Immature natural killer cell (primary cell): ENCODE data around the gene CDT1. TPM values are rescaled to one million over a fixed set of nuclear protein-coding genes. Genes with fewer than 3 reads are reported as not detected.

Experiments
- DNase-seq, 3 donors: peaks; one replicate each; pipeline ENCODE4 v3.0.0; 2022; ENCODE audit warnings: mixed read lengths in 1 of 3
- H3K27ac Mint-ChIP-seq, 6 donors: one replicate each; pipeline ENCODE4 v1.8.0; 2020; ENCODE audit warnings: mixed read lengths in 6 of 6, mild to moderate bottlenecking in 5 of 6, inconsistent platforms in 4 of 6, moderate library complexity in 3 of 6
- H3K27me3 Mint-ChIP-seq, 3 donors: one replicate each; pipeline ENCODE4 v1.8.0; 2020 to 2021; ENCODE audit warnings: low read depth in 3 of 3, mild to moderate bottlenecking in 3 of 3, mixed read lengths in 3 of 3, moderate library complexity in 3 of 3, inconsistent platforms in 1 of 3
- H3K36me3 Mint-ChIP-seq, 3 donors: one replicate each; pipeline ENCODE4 v1.8.0; 2020; ENCODE audit warnings: mixed read lengths in 3 of 3, inconsistent platforms in 2 of 3, mild to moderate bottlenecking in 2 of 3
- H3K4me1 Mint-ChIP-seq, 2 donors: one replicate each; pipeline ENCODE4 v1.8.0; 2020; ENCODE audit warnings: inconsistent platforms in 2 of 2, mild to moderate bottlenecking in 2 of 2, mixed read lengths in 2 of 2, moderate library complexity in 1 of 2
- H3K4me3 Mint-ChIP-seq, 5 donors: one replicate each; pipeline ENCODE4 v1.8.0; 2020; ENCODE audit warnings: mild to moderate bottlenecking in 5 of 5, mixed read lengths in 5 of 5, inconsistent platforms in 3 of 5, moderate library complexity in 3 of 5
- H3K9me3 Mint-ChIP-seq, 6 donors: one replicate each; pipeline ENCODE4 v1.8.0; 2020; ENCODE audit warnings: mild to moderate bottlenecking in 6 of 6, mixed read lengths in 6 of 6, inconsistent platforms in 4 of 6, moderate library complexity in 3 of 6
- polyA plus RNA-seq, 3 donors: library from polyadenylated mRNA; unstranded; fragments of 300-500 nt; fragmentation: Illumina TruSeq; gene quantifications; one replicate each; pipeline ENCODE4 v1.2.3, GENCODE V29; 2021

The CDT1 gene
- polyA plus RNA-seq = 1 to 10 TPM in 2 of 3 donors, not detected in 1; 1.3 to 3.1 TPM

GRCh38 chr16:88803264-88803987 lies at the start of gene CDT1:
TSS of gene CDT1 (plus strand) at chr16:88803789. CDS start at chr16:88803832, 43 bp downstream.
- DNase-seq = peak; percentile 83 to 88 (median 86)
- H3K27ac Mint-ChIP-seq = peak within 1 kb of the TSS; percentile 39 to 88 (median 80)
- peaks cover 0 to 13% of the 10 kb centered on the region in 2 donors for H3K4me1 Mint-ChIP-seq
- H3K4me3 Mint-ChIP-seq = peak within 1 kb of the TSS; percentile 85 to 87 (median 85)
- H3K9me3 Mint-ChIP-seq = no peaks in the 10 kb centered on the region
- no peaks in the 10 kb centered on the region for H3K36me3 Mint-ChIP-seq
- H3K27me3 Mint-ChIP-seq = peaks cover 7 to 14% (median 9%) of the 10 kb centered on the region in 3 donors

DNA sequence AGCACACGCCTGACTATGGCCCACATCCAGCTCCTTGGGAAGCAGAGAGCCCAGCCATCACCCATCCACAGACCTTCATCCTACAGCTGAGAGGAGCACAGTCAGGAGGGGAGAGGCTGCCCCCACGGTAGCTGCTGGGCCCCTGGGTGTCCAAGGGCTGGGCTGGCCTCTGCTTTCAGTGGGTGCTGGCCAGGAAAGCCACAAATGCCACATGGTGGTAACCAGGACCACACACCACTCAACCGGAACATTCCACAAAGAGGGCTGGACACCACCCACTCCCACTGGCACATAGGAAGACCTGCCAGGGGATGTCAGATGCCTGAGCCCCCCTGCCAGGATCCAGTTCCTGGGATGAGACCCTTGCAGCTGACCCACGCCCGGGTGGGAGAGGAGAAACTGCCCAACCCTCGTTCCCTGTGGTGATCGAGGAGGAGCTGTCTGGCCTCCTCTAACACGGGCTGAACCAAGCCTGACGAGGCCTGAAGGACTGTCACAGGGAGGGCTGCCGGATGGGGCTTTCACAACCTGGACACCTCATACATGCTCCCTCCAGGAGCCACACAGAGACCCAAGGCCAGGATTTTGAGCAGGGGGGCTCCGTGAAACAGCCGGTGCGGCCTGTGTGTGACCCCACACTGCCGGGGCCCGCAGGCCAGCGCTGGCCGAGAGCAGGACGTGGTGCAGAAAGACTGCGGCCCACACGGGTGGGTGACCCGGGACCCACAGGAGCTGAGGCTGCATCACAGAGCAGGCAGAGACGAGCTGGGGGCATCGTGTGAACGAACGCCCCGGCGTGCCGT lies 49.3 kb upstream of the CDT1 start:
- DNase-seq = no peak
- peaks cover 16 to 22% of the 10 kb centered on the region in 2 donors for H3K4me1 Mint-ChIP-seq
- peaks cover 0 to 5% (median 3%) of the 10 kb centered on the region in 3 donors for H3K36me3 Mint-ChIP-seq
- no peak overlapping the region for H3K27ac Mint-ChIP-seq
- no peaks in the 10 kb centered on the region for H3K9me3 Mint-ChIP-seq
- H3K4me3 Mint-ChIP-seq = no peak overlapping the region
- H3K27me3 Mint-ChIP-seq = peaks cover 0 to 4% (median 2%) of the 10 kb centered on the region in 3 donors

GRCh38 chr16:88754912-88755744 lies 48.5 kb upstream of the CDT1 start:
- H3K9me3 Mint-ChIP-seq = no peaks in the 10 kb centered on the region
- peaks cover 0 to 4% (median 2%) of the 10 kb centered on the region in 3 donors for H3K27me3 Mint-ChIP-seq
- H3K4me3 Mint-ChIP-seq = no peak overlapping the region
- H3K4me1 Mint-ChIP-seq = peaks cover 16 to 22% of the 10 kb centered on the region in 2 donors
- DNase-seq = no peak
- H3K27ac Mint-ChIP-seq = no peak overlapping the region
- peaks cover 0 to 5% (median 3%) of the 10 kb centered on the region in 3 donors for H3K36me3 Mint-ChIP-seq

GRCh38 chr16:88755745-88756443 lies 47.7 kb upstream of the CDT1 start:
- Mint-ChIP-seq H3K9me3 (no peaks in the 10 kb centered on the region), H3K27me3 (peaks cover 0 to 4% (median 2%) of the 10 kb centered on the region in 3 donors), H3K27ac (no peak overlapping the region), H3K36me3 (peaks cover 0 to 5% (median 3%) of the 10 kb centered on the region in 3 donors), H3K4me3 (no peak overlapping the region), H3K4me1 (peaks cover 16 to 22% of the 10 kb centered on the region in 2 donors)
- no peak for DNase-seq

- DNase-seq = no peak
- no peaks in the 10 kb centered on the region for H3K9me3 Mint-ChIP-seq
- peaks cover 0 to 4% (median 2%) of the 10 kb centered on the region in 3 donors for H3K27me3 Mint-ChIP-seq
- H3K27ac Mint-ChIP-seq = peak overlapping the region in 3 of 6 donors; percentile 20 to 66 (median 35)
- peaks cover 19 to 25% of the 10 kb centered on the region in 2 donors for H3K4me1 Mint-ChIP-seq
- peaks cover 0 to 5% (median 3%) of the 10 kb centered on the region in 3 donors for H3K36me3 Mint-ChIP-seq
- no peak overlapping the region for H3K4me3 Mint-ChIP-seq
These were observed 45.2 kb upstream of the CDT1 start for GRCh38 chr16:88758227-88758943.

DNA sequence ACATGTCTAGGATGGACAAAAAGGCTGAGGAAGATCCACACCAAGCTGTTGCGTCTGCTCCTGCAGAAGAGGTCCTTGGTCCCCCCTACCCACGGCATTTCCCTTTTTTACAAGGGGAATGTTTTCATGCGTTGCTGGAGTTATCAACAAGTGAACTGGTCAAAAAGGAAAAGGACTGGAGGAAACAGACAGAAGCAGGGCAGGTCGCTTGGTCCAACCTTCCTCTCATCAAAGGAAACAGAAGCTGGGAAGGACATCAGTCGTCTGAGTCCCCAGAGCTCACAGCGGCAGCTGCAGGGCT lies 44.7 kb upstream of the CDT1 start:
- Mint-ChIP-seq H3K9me3 (no peaks in the 10 kb centered on the region), H3K36me3 (peaks cover 0 to 5% (median 3%) of the 10 kb centered on the region in 3 donors), H3K27ac (peak overlapping the region in 2 of 6 donors; percentile 20 to 35), H3K27me3 (peaks cover 0 to 2% (median 0%) of the 10 kb centered on the region in 3 donors), H3K4me1 (peaks cover 16 to 24% of the 10 kb centered on the region in 2 donors), H3K4me3 (no peak overlapping the region)
- DNase-seq = no peak

GRCh38 chr16:88759245-88759975 lies 44.2 kb upstream of the CDT1 start:
- DNase-seq = no peak
- H3K4me3 Mint-ChIP-seq = no peak overlapping the region
- H3K27me3 Mint-ChIP-seq = peaks cover 0 to 4% (median 0%) of the 10 kb centered on the region in 3 donors
- H3K9me3 Mint-ChIP-seq = no peaks in the 10 kb centered on the region
- no peak overlapping the region for H3K27ac Mint-ChIP-seq
- peaks cover 0 to 5% (median 3%) of the 10 kb centered on the region in 3 donors for H3K36me3 Mint-ChIP-seq
- peaks cover 16 to 24% of the 10 kb centered on the region in 2 donors for H3K4me1 Mint-ChIP-seq

- peaks cover 16 to 25% of the 10 kb centered on the region in 2 donors for H3K4me1 Mint-ChIP-seq
- peaks cover 0 to 5% (median 3%) of the 10 kb centered on the region in 3 donors for H3K36me3 Mint-ChIP-seq
- no peak for DNase-seq
- H3K4me3 Mint-ChIP-seq = no peak overlapping the region
- no peaks in the 10 kb centered on the region for H3K9me3 Mint-ChIP-seq
- H3K27me3 Mint-ChIP-seq = peaks cover 0 to 4% (median 0%) of the 10 kb centered on the region in 3 donors
- H3K27ac Mint-ChIP-seq = no peak overlapping the region
These were observed 43.6 kb upstream of the CDT1 start for GRCh38 chr16:88759976-88760350.

DNA sequence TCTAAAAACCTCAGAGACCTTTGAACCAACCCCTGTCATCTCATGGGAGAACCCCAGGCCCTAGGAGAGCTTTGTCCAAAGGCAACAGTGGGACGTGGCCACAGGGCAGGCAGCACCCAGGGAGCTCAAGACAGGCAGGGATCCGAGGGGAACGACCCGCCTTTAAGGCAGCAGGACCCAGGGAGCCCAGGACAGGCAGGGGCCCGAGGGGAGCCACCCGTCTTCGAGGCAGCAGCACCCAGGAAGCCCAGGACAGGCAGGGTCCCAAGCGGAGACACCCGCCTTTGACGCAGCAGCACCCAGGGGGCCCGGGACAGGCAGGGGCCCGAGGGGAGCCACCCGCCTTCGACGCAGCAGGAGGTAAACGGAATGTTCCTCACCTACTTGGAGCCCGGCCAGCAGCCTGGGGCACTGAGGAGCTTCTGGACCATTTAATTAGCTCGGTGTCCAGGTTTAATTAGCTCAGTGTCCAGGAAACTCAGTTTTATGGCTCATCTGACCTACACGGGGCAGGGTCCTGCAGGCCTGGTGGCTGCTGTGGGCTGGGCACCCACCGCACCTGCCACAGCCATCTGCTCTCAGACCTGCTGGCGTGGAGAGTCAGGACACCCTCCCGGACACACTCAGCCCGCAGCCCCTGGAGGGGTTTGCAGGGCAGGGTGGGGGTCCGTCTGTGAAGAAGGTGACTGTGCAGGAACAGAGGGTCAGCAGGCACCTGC lies 43.0 kb upstream of the CDT1 start:
- H3K4me1 Mint-ChIP-seq = peaks cover 21 to 28% of the 10 kb centered on the region in 2 donors
- DNase-seq = no peak
- no peak overlapping the region for H3K27ac Mint-ChIP-seq
- H3K27me3 Mint-ChIP-seq = peaks cover 0 to 4% (median 0%) of the 10 kb centered on the region in 3 donors
- peaks cover 0 to 5% (median 3%) of the 10 kb centered on the region in 3 donors for H3K36me3 Mint-ChIP-seq
- H3K4me3 Mint-ChIP-seq = no peak overlapping the region
- H3K9me3 Mint-ChIP-seq = no peaks in the 10 kb centered on the region

DNA sequence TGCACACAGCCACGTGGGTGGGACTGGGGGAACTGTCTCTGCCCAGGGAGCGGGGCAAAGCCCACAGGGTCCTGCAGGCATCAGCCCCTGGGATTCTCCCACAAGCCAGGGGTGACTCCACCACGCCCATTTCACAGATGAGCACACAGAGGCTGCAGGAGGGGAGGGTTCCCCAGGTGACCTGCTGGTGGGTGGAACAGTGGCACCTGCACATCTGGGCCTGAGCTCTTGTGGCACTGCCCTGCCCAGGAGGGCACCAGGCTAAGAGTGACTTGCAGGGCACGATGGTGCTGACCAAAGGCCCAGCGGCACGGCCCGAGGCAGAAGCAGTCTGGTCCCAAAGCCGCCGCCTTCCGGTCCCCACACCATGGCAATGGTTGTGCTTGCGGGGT lies 42.5 kb upstream of the CDT1 start:
- Mint-ChIP-seq H3K27me3 (peaks cover 0 to 7% (median 5%) of the 10 kb centered on the region in 3 donors), H3K27ac (peak overlapping the region in 1 of 6 donors; percentile 17), H3K36me3 (peaks cover 0 to 5% (median 3%) of the 10 kb centered on the region in 3 donors), H3K4me3 (no peak overlapping the region), H3K9me3 (no peaks in the 10 kb centered on the region), H3K4me1 (peaks cover 27 to 33% of the 10 kb centered on the region in 2 donors)
- no peak for DNase-seq

- Mint-ChIP-seq H3K27me3 (peaks cover 0 to 8% (median 6%) of the 10 kb centered on the region in 3 donors), H3K9me3 (no peaks in the 10 kb centered on the region), H3K36me3 (peaks cover 0 to 5% (median 3%) of the 10 kb centered on the region in 3 donors), H3K4me1 (peaks cover 30 to 34% of the 10 kb centered on the region in 2 donors), H3K4me3 (no peak overlapping the region), H3K27ac (no peak overlapping the region)
- DNase-seq = no peak
These were observed 41.8 kb upstream of the CDT1 start for GRCh38 chr16:88761830-88762229.
